HepG2 (cell line): Measurements from ENCODE around the gene SPINDOC. TPM values are rescaled to one million over a fixed set of nuclear protein-coding genes. Genes with fewer than 3 reads are reported as not detected.

Source experiments
- CEBPB ChIP-seq: IDR thresholded peaks from 2 replicates; pipeline ENCODE4 v1.6.1; 2011; ENCODE audit warnings: low read depth, low read length, improper control_type of control experiment, borderline replicate concordance
- DPF2 ChIP-seq: sonication (generic); formaldehyde crosslinking; IDR thresholded peaks from 2 replicates; pipeline ENCODE4 v1.4.0; 2020; ENCODE audit warnings: mild to moderate bottlenecking, low read depth, missing genetic modification reagents, borderline replicate concordance
- GMEB1 ChIP-seq: sonication (generic); formaldehyde crosslinking; IDR thresholded peaks from 2 replicates; pipeline ENCODE4 v1.5.1; 2020; ENCODE audit warnings: missing genetic modification reagents, mild to moderate bottlenecking, borderline replicate concordance
- GPN1 ChIP-seq: sonication (generic); formaldehyde crosslinking; IDR thresholded peaks from 2 replicates; pipeline ENCODE4 v1.5.1; 2020; ENCODE audit warnings: missing genetic modification reagents, borderline replicate concordance
- HINFP ChIP-seq: sonication (generic); formaldehyde crosslinking; IDR thresholded peaks from 2 replicates; pipeline ENCODE4 v1.4.0; 2020; ENCODE audit warnings: low read depth, mild to moderate bottlenecking, missing genetic modification reagents
- HNF1A ChIP-seq, 2 experiments: sonication (generic) in 1 of 2; formaldehyde crosslinking in 1 of 2; IDR thresholded peaks; 2 replicates each; pipeline versions ENCODE4 v1.4.0 to v1.6.1; 2016 to 2020; ENCODE audit warnings: borderline replicate concordance in 1 of 2, low read depth in 1 of 2, mild to moderate bottlenecking in 1 of 2, missing genetic modification reagents in 1 of 2
- HNRNPK ChIP-seq: fragments of 200-400 bp; formaldehyde crosslinking; IDR thresholded peaks from 2 replicates; pipeline ENCODE4 v1.6.1; 2018; ENCODE audit warnings: low read length, low read depth, moderate library complexity, mild to moderate bottlenecking; ENCODE audit not compliant: poor library complexity, severe bottlenecking
- IRF2 ChIP-seq: IDR thresholded peaks from 2 replicates; pipeline ENCODE4 v1.6.1; 2018; ENCODE audit warnings: missing genetic modification reagents, missing compliant biosample characterization
- MIER2 ChIP-seq: IDR thresholded peaks from 2 replicates; pipeline ENCODE4 v1.6.1; 2016; ENCODE audit warnings: missing biosample characterization, missing genetic modification reagents
- MIXL1 ChIP-seq: IDR thresholded peaks from 2 replicates; pipeline ENCODE4 v1.6.1; 2016
- PHF5A ChIP-seq: IDR thresholded peaks from one replicate; pipeline ENCODE4 v1.6.1; 2018; ENCODE audit warnings: low read depth, missing genetic modification reagents; ENCODE audit not compliant: unreplicated experiment
- RFX5 ChIP-seq: IDR thresholded peaks from 2 replicates; pipeline ENCODE4 v1.6.1; 2011; ENCODE audit warnings: low read depth, low read length, improper control_type of control experiment
- TAF1 ChIP-seq: sonication (generic); formaldehyde crosslinking; IDR thresholded peaks from 2 replicates; pipeline ENCODE4 v1.4.0; 2020; ENCODE audit warnings: missing genetic modification reagents
- YEATS2 ChIP-seq: sonication (generic); formaldehyde crosslinking; IDR thresholded peaks from 2 replicates; pipeline ENCODE4 v1.4.0; 2020; ENCODE audit warnings: missing genetic modification reagents, borderline replicate concordance
- ZKSCAN5 ChIP-seq: sonication (generic); formaldehyde crosslinking; IDR thresholded peaks from 2 replicates; pipeline ENCODE4 v1.5.1; 2020; ENCODE audit warnings: mild to moderate bottlenecking, missing genetic modification reagents
- ZNF44 ChIP-seq: sonication (generic); formaldehyde crosslinking; IDR thresholded peaks from 2 replicates; pipeline ENCODE4 v1.5.1; 2020; ENCODE audit warnings: mild to moderate bottlenecking, missing genetic modification reagents
- ZNF543 ChIP-seq: sonication (generic); formaldehyde crosslinking; IDR thresholded peaks from 2 replicates; pipeline ENCODE4 v1.4.0; 2020; ENCODE audit warnings: mild to moderate bottlenecking, missing genetic modification reagents
- ZNF567 ChIP-seq: sonication (generic); formaldehyde crosslinking; IDR thresholded peaks from 2 replicates; pipeline ENCODE4 v1.8.1; 2023; ENCODE audit warnings: mild to moderate bottlenecking, missing genetic modification reagents, borderline replicate concordance
- ZNF629 ChIP-seq: sonication (generic); formaldehyde crosslinking; conservative IDR thresholded peaks from 2 replicates; pipeline ENCODE4 v1.5.0; 2020; ENCODE audit warnings: missing genetic modification reagents
- ZNF660 ChIP-seq: sonication (generic); formaldehyde crosslinking; IDR thresholded peaks from 2 replicates; pipeline ENCODE4 v1.5.1; 2020; ENCODE audit warnings: mild to moderate bottlenecking, low read depth, missing genetic modification reagents, borderline replicate concordance
- ZNF75D ChIP-seq: sonication (generic); formaldehyde crosslinking; IDR thresholded peaks from 2 replicates; pipeline ENCODE4 v1.8.1; 2023; ENCODE audit warnings: missing genetic modification reagents, mild to moderate bottlenecking, borderline replicate concordance
- polyA plus RNA-seq, 8 experiments: library from polyadenylated mRNA; depleted of rRNA in 3 of 8; stranded (reverse) in 7 of 8; unstranded in 1 of 8; fragments of >200 nt; fragmentation: Illumina TruSeq in 4 of 8; extraction: Trizol in 4 of 8; gene quantifications; 2 replicates each; pipeline versions ENCODE4 v1.2.1 to v1.2.3, GENCODE V29; 2011 to 2016; ENCODE audit warnings: low read depth in 4 of 8, missing spikeins in 1 of 8, mixed read lengths in 1 of 8; ENCODE audit not compliant: insufficient read depth in 1 of 8
- total RNA-seq, 5 experiments: library from RNA; depleted of rRNA; stranded (reverse); fragments of >200 nt; fragmentation: Illumina TruSeq; extraction: Trizol; gene quantifications; 2 replicates each; pipeline ENCODE4 v1.2.3, GENCODE V29; 2016; ENCODE audit warnings: low read depth in 1 of 5

Gene SPINDOC
- total and polyA plus RNA-seq, 2 of the 13 experiments (the other 11 are each of a cell fraction or from before 2014, with no cell fraction given), result 21.4 to 29.9 TPM

- TF ChIP-seq YEATS2, result peak; percentile 84; the same call in 1 of the 2 replicates
- TF ChIP-seq ZNF629 (CRISPR knock-in tag), result peak; percentile 61
- no peak for TF ChIP-seq ZNF660
- no peak for TF ChIP-seq GPN1 (CRISPR knock-in tag)
- TF ChIP-seq GMEB1 (CRISPR knock-in tag), result peak; percentile 18; the same call in 1 of the 2 replicates
- peak; percentile 100 for TF ChIP-seq CEBPB
- TF ChIP-seq ZNF44, result no peak
- TF ChIP-seq ZNF543 (CRISPR knock-in tag), result no peak
- no peak for TF ChIP-seq ZKSCAN5 (CRISPR knock-in tag)
- TF ChIP-seq MIXL1 (CRISPR knock-in tag), result peak; percentile 79; the same call in 1 of the 2 replicates
- TF ChIP-seq PHF5A (CRISPR knock-in tag), result no peak
- no peak for TF ChIP-seq DPF2 (CRISPR knock-in tag)
- no peak for TF ChIP-seq RFX5
- peak; percentile 87 for TF ChIP-seq IRF2 (CRISPR knock-in tag)
- no peak for TF ChIP-seq HINFP (CRISPR knock-in tag)
- TF ChIP-seq ZNF567 (CRISPR knock-in tag), result no peak
- 0 out of 2 replicates have a peak, but pooled peaks have one; percentile 51 for TF ChIP-seq MIER2 (CRISPR knock-in tag)
- no peak for TF ChIP-seq ZNF75D (CRISPR knock-in tag)
- TF ChIP-seq TAF1 (CRISPR knock-in tag), result no peak
- TF ChIP-seq HNF1A (IDR thresholded peaks at IDR 0.05; ENCODE audit: low read depth), result no peak
- no peak for TF ChIP-seq HNF1A (CRISPR knock-in tag; IDR thresholded peaks at IDR 0.05; ENCODE audit: borderline replicate concordance)
- TF ChIP-seq HNRNPK, result no peak
These were observed 58.9 kb downstream of the SPINDOC start (continued) for GRCh38 chr11:63871962-63872799.
